Measurements from ENCODE around the gene INTS13.

DNA sequence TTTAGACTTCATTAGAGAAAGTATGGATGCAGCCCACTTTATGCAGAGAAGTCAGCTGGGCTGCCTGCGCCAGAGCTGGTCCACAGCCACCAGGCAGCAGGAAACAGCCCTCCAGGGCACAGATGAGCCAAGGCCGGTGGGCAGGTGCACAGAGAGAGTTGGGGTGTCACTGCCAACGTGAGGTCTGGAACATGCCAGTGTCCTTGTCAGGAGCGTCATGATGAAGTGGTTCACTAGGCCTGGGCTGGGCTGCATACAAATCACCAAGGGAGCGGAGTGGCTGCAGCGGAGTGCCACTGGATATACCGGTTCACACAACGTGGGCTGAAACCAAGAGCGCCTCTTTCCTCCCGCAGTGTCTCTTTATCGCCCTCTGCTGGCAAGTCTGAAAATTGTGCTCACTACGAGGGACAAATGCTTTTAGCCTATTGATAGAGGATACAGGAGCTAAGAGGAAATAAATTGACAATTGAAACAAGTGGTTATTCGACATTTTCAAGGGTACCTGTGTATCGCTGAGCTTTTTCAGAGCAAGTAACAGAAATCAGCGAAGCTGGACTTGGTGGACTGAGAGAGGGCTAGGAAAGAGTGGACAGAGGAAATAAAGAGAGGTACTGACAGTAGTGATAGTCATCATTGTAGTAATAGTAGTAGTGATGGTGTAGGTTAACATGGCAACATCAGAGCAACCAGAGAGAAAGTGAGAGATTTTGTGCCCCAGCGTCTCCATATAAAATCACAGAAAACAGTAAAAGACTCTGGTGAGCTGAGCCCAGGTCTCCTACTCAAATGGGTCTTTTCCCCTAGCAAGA lies 52.8 kb downstream of the INTS13 start:
- TF ChIP-seq, protein P1, sequence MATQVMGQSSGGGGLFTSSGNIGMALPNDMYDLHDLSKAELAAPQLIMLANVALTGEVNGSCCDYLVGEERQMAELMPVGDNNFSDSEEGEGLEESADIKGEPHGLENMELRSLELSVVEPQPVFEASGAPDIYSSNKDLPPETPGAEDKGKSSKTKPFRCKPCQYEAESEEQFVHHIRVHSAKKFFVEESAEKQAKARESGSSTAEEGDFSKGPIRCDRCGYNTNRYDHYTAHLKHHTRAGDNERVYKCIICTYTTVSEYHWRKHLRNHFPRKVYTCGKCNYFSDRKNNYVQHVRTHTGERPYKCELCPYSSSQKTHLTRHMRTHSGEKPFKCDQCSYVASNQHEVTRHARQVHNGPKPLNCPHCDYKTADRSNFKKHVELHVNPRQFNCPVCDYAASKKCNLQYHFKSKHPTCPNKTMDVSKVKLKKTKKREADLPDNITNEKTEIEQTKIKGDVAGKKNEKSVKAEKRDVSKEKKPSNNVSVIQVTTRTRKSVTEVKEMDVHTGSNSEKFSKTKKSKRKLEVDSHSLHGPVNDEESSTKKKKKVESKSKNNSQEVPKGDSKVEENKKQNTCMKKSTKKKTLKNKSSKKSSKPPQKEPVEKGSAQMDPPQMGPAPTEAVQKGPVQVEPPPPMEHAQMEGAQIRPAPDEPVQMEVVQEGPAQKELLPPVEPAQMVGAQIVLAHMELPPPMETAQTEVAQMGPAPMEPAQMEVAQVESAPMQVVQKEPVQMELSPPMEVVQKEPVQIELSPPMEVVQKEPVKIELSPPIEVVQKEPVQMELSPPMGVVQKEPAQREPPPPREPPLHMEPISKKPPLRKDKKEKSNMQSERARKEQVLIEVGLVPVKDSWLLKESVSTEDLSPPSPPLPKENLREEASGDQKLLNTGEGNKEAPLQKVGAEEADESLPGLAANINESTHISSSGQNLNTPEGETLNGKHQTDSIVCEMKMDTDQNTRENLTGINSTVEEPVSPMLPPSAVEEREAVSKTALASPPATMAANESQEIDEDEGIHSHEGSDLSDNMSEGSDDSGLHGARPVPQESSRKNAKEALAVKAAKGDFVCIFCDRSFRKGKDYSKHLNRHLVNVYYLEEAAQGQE (IDR thresholded peaks at IDR 0.05; ENCODE audit: insufficient read depth in 1 of 2, low read depth in 2 of 2, low read length in 2 of 2) = no peak
- TF ChIP-seq TAF1 (IDR thresholded peaks at IDR 0.05; ENCODE audit: borderline replicate concordance, insufficient read depth, low read length) (no peak), SIN3A (IDR thresholded peaks at IDR 0.05; ENCODE audit: borderline replicate concordance, insufficient read depth, low read length) (no peak), POLR2AphosphoS5 (IDR thresholded peaks at IDR 0.05; ENCODE audit: low read depth, low read length) (no peak)
